Lower leg skin (tissue), 4 donors: Measurements from ENCODE around the gene KTN1. TPM values are rescaled to one million over a fixed set of nuclear protein-coding genes. Genes with fewer than 3 reads are reported as not detected.

Experiments used
- DNase-seq, 2 donors: peaks; one replicate each; pipeline ENCODE4 v3.0.0-alpha.2; 2019; ENCODE audit warnings: low spot score in 2 of 2
- H3K4me3 ChIP-seq: fragments of 200-600 bp; sonication (generic); 2 replicates; pipeline ENCODE4 v1.5.1; 2017; ENCODE audit warnings: mild to moderate bottlenecking, low read depth; ENCODE audit not compliant: poor library complexity, severe bottlenecking
- POLR2A ChIP-seq, 2 donors: fragments of 450-650 bp; IDR thresholded peaks; one replicate each; pipeline ENCODE4 v1.6.1; 2016 to 2017; ENCODE audit warnings: antibody characterized with exemption in 2 of 2, mild to moderate bottlenecking in 1 of 2, moderate library complexity in 1 of 2
- WGBS, 2 donors: methylation state at CpG; one replicate each; pipeline ENCODE4 v1.1.5; 2018; 5-methylcytosine and 5-hydroxymethylcytosine counted together
- intact Hi-C: fragments of 100-400 bp; cut with DNase I; formaldehyde crosslinking; loops from one replicate; pipeline ENCODE4 v1.15.0; 2023; ENCODE audit warnings: low total_unique reads
- total RNA-seq, 4 donors: library from RNA; depleted of rRNA; stranded (reverse); fragments of >200 nt; gene quantifications; one replicate each; pipeline ENCODE4 v1.1.0, GENCODE V29; 2016
- TF ChIP-seq, protein P1 (sequence below), 3 donors: fragments of 450-650 bp; IDR thresholded peaks; one replicate each; pipeline ENCODE4 v1.5.1; 2016; ENCODE audit warnings: antibody characterized with exemption in 3 of 3, mild to moderate bottlenecking in 3 of 3, moderate library complexity in 2 of 3

KTN1 gene
- total RNA-seq, 4 donors from 2014 or later: 97.7 to 117 (median 106) TPM

DNA sequence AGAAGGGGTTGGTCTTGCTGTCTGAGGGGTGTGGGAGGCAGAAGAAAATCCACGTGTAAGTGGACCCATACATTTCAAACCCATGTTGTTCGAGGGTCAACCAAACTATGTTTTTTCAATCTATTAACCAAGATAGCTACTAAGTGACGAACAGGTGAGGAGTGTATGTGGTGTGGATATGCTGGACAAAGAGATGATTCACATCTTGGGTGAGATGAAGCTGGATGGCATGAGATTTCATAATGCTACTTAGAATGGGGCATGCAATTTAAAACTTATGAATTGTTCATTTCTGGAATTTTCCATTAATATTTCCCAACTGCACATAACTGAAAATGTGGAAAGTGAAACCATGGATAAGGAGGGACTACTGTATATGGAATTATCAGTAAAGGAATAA lies 17.9 kb upstream of the KTN1 start:
- intact Hi-C loops: no loop called here
- TF ChIP-seq, protein P1, sequence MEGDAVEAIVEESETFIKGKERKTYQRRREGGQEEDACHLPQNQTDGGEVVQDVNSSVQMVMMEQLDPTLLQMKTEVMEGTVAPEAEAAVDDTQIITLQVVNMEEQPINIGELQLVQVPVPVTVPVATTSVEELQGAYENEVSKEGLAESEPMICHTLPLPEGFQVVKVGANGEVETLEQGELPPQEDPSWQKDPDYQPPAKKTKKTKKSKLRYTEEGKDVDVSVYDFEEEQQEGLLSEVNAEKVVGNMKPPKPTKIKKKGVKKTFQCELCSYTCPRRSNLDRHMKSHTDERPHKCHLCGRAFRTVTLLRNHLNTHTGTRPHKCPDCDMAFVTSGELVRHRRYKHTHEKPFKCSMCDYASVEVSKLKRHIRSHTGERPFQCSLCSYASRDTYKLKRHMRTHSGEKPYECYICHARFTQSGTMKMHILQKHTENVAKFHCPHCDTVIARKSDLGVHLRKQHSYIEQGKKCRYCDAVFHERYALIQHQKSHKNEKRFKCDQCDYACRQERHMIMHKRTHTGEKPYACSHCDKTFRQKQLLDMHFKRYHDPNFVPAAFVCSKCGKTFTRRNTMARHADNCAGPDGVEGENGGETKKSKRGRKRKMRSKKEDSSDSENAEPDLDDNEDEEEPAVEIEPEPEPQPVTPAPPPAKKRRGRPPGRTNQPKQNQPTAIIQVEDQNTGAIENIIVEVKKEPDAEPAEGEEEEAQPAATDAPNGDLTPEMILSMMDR (IDR thresholded peaks at IDR 0.05): no peak
- TF ChIP-seq POLR2A (IDR thresholded peaks at IDR 0.05): no peak
- WGBS, 2 donors: 85 to 88% methylated on average over 3 of the region's 3 CpGs
- H3K4me3 ChIP-seq: no peak overlapping the region
- DNase-seq: no peak

DNA sequence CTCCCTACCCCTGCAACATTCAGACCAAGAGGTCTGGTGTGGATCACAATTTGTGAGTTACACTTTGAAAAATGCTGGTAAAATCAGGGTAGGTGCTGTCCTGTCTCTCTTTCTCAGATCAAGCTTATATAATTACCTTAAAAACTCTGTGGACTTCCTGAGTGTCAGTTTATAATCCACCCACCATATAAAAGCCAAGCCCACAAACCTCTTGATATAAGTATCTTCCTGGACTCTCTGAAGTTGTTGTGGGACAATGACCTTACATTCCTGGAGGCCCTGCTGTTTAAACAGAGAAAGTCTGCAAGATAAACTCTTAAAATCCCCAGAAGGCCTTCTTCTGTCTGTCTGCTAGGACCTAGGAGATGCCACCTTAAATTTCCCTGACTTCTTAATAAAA lies 11.4 kb upstream of the KTN1 start:
- intact Hi-C loops: no loop called here
- no peak overlapping the region for H3K4me3 ChIP-seq
- DNase-seq: no peak
- TF ChIP-seq, protein P1 (IDR thresholded peaks at IDR 0.05): no peak
- no peak for TF ChIP-seq POLR2A (IDR thresholded peaks at IDR 0.05)

- intact Hi-C loops: no loop called here
- no peak overlapping the region for H3K4me3 ChIP-seq
- no peak for DNase-seq
- 94% methylated on average over 7 of the region's 7 CpGs for WGBS, 2 donors
- TF ChIP-seq, protein P1 (IDR thresholded peaks at IDR 0.05): no peak
- no peak for TF ChIP-seq POLR2A (IDR thresholded peaks at IDR 0.05)
Measured at GRCh38 chr14:55571125-55571889, 8.7 kb upstream of the KTN1 start.

- DNase-seq: no peak
- TF ChIP-seq, protein P1 (IDR thresholded peaks at IDR 0.05): no peak
- 71 to 72% methylated on average over 4 of the region's 4 CpGs for WGBS, 2 donors
- no peak overlapping the region for H3K4me3 ChIP-seq
- intact Hi-C loops: no loop called here
Measured at GRCh38 chr14:55572578-55572977, 7.4 kb upstream of the KTN1 start.

DNA sequence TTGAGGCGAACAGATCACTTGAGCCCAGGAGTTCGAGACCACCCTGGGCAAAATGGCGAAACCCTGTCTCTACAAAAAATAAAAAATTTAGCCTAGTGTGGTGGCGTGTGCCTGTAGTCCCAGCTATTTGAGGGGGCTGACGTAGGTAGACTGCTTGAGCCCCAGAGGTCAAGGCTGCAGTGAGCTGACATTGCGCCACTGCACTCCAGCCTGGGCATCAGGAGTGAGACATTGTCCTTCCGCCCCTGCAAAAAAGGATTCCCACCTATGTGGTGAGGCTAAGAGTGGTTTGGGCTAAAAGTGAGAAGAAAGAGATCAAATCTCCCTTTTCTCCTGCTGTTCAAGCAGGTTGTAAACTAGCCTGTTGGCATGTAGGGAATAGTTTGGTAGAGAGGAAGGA lies 5.0 kb upstream of the KTN1 start:
- intact Hi-C loops: no loop called here
- H3K4me3 ChIP-seq: no peak overlapping the region
- TF ChIP-seq, protein P1 (IDR thresholded peaks at IDR 0.05): no peak
- no peak for TF ChIP-seq POLR2A (IDR thresholded peaks at IDR 0.05)
- WGBS, 2 donors: 81 to 90% methylated on average over 7 of the region's 7 CpGs
- no peak for DNase-seq

DNA sequence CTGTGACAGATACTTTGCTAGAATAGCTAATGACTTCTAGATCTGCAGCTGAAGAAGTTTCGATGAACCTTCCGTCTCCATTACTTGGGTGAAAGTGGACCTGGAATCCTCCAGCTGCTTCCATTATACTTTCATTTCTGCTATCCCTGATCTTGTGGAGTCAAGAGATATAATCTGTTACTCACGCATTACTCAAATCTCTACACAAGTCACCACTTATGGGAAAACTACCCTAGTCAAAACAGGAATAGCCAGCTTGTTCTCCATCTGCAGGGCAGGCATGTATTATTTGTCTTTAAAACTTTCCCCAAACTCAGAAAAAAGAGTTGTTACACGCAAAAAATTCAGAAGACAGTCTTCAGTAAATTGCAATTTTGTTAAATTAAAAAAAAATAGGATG lies 2.8 kb upstream of the KTN1 start:
- intact Hi-C loops: no loop called here
- H3K4me3 ChIP-seq: no peak overlapping the region
- no peak for DNase-seq
- 55 to 66% methylated on average over 4 of the region's 4 CpGs for WGBS, 2 donors
- TF ChIP-seq, protein P1 (IDR thresholded peaks at IDR 0.05): no peak
- TF ChIP-seq POLR2A (IDR thresholded peaks at IDR 0.05): no peak
